GM19328 (cell line): ENCODE measurements around the gene RBP3.

Experiments
- ATAC-seq: cut with Tn5 transposase; IDR thresholded peaks from one replicate; pipeline ENCODE4 v1.9.1; 2021; ENCODE audit warnings: mild to moderate bottlenecking, moderate library complexity; ENCODE audit not compliant: unreplicated experiment

RBP3 gene

GRCh38 chr10:47348138-47348651 is at the start of gene RBP3:
TSS of gene RBP3 (plus strand) at chr10:47348363. CDS start at chr10:47348485, 122 bp downstream.
- no peak for ATAC-seq

GRCh38 chr10:47298715-47299114 is 49.4 kb upstream of the RBP3 start:
- ATAC-seq: no peak

GRCh38 chr10:47299611-47300428 is 48.3 kb upstream of the RBP3 start, which contains the start of gene GDF10:
TSS of gene GDF10 (plus strand) at chr10:47300197. CDS start at chr10:47300652, 455 bp downstream.
- ATAC-seq: no peak

- no peak for ATAC-seq
Measured at GRCh38 chr10:47300429-47300931, 47.7 kb upstream of the RBP3 start.

- no peak for ATAC-seq
Measured at GRCh38 chr10:47301833-47302232, 46.3 kb upstream of the RBP3 start.

GRCh38 chr10:47303105-47303504 is 45.1 kb upstream of the RBP3 start:
- ATAC-seq: no peak

- no peak for ATAC-seq
Measured at GRCh38 chr10:47303866-47304265, 44.3 kb upstream of the RBP3 start.

- ATAC-seq: no peak
Measured at GRCh38 chr10:47305566-47305965, 42.6 kb upstream of the RBP3 start.

GRCh38 chr10:47306387-47307210 is 41.6 kb upstream of the RBP3 start:
- no peak for ATAC-seq

GRCh38 chr10:47307381-47307780 is 40.8 kb upstream of the RBP3 start:
- no peak for ATAC-seq

- ATAC-seq: no peak
Measured at GRCh38 chr10:47308775-47309174, 39.4 kb upstream of the RBP3 start.

- ATAC-seq: no peak
Measured at GRCh38 chr10:47309408-47310089, 38.6 kb upstream of the RBP3 start.

- no peak for ATAC-seq
Measured at GRCh38 chr10:47310090-47310505, 38.1 kb upstream of the RBP3 start.

- no peak for ATAC-seq
Measured at GRCh38 chr10:47311193-47311931, 36.8 kb upstream of the RBP3 start.

- ATAC-seq: no peak
Measured at GRCh38 chr10:47311932-47312662, 36.1 kb upstream of the RBP3 start.

GRCh38 chr10:47312663-47312995 is 35.5 kb upstream of the RBP3 start:
- no peak for ATAC-seq

GRCh38 chr10:47314416-47314970 is 33.7 kb upstream of the RBP3 start:
- ATAC-seq: no peak

GRCh38 chr10:47315421-47315820 is 32.7 kb upstream of the RBP3 start:
- no peak for ATAC-seq

GRCh38 chr10:47316131-47316530 is 32.0 kb upstream of the RBP3 start:
- ATAC-seq: no peak
